IPS-NIHi7 (cell line): Measurements from ENCODE around the gene PKN1.

Experiments
- DNase-seq: peaks from one replicate; pipeline ENCODE4 v3.0.0; 2012; ENCODE audit warnings: mixed read lengths; ENCODE audit errors: extremely low spot score

The PKN1 gene

GRCh38 chr19:14514215-14514863 lies 81.2 kb downstream of the PKN1 start:
- no peak for DNase-seq

GRCh38 chr19:14515501-14516047 lies 82.5 kb downstream of the PKN1 start:
- no peak for DNase-seq

GRCh38 chr19:14516048-14516534 lies 83.0 kb downstream of the PKN1 start:
- DNase-seq, result no peak

- no peak for DNase-seq
Measured at GRCh38 chr19:14516746-14517438, 83.8 kb downstream of the PKN1 start.

- no peak for DNase-seq
Measured at GRCh38 chr19:14517446-14517839, 84.3 kb downstream of the PKN1 start.

GRCh38 chr19:14517840-14518505 lies 84.9 kb downstream of the PKN1 start, which contains the start of gene DNAJB1:
Gene DNAJB1, minus strand, starts transcription at chr19:14518397. Its CDS starts 48 bp downstream, at chr19:14518349.
- DNase-seq, result peak; percentile 82

- no peak for DNase-seq
Measured at GRCh38 chr19:14519245-14519859, 86.2 kb downstream of the PKN1 start.

- no peak for DNase-seq
Measured at GRCh38 chr19:14519860-14520407, 86.8 kb downstream of the PKN1 start.

GRCh38 chr19:14520543-14520942 lies 87.4 kb downstream of the PKN1 start:
- no peak for DNase-seq
